Activated CD4-positive, alpha-beta memory T cell treated with anti-CD3 and anti-CD28 coated beads, Interleukin-2, amount 10 ng/mL, durations not matched to agents 7 days and 5 days (primary cell): ENCODE data around the gene PHACTR2. TPM values are rescaled to one million over a fixed set of nuclear protein-coding genes. Genes with fewer than 3 reads are reported as not detected.
A peak's percentile ranks its signal among the peaks of the same experiment; 100 is the strongest.
"Not testable (repeated sequence)": the region's sequence is repeated elsewhere in the genome, so short reads cannot be mapped to it uniquely, and the experiment has no call there.

Source experiments
- CTCF ChIA-PET: fragments of 350-600 bp; sonication (Branson Sonifier 250); formaldehyde crosslinking; loops from one replicate; lab custom pipeline; 2021; ENCODE audit warnings: antibody characterized with exemption, inconsistent platforms; lab: Charles Lee
- POLR2A ChIA-PET: fragments of 350-600 bp; sonication (Branson Sonifier 250); formaldehyde crosslinking; loops from one replicate; lab custom pipeline; 2021; ENCODE audit warnings: antibody characterized with exemption; lab: Charles Lee
- DNase-seq: peaks from one replicate; pipeline ENCODE4 v3.0.0-alpha.2; 2020
- H3K27ac Mint-ChIP-seq: one replicate; pipeline ENCODE4 v1.8.0; 2021; ENCODE audit warnings: mild to moderate bottlenecking, mixed read lengths
- H3K27me3 Mint-ChIP-seq: one replicate; pipeline ENCODE4 v1.8.0; 2021; ENCODE audit warnings: mixed read lengths
- H3K36me3 Mint-ChIP-seq: one replicate; pipeline ENCODE4 v1.8.0; 2021; ENCODE audit warnings: low read depth, mixed read lengths
- H3K4me1 Mint-ChIP-seq: one replicate; pipeline ENCODE4 v1.8.0; 2021; ENCODE audit warnings: mixed read lengths
- H3K4me3 Mint-ChIP-seq: one replicate; pipeline ENCODE4 v1.8.0; 2021; ENCODE audit warnings: mild to moderate bottlenecking, mixed read lengths
- H3K9me3 Mint-ChIP-seq: one replicate; pipeline ENCODE4 v1.8.0; 2021; ENCODE audit warnings: mixed read lengths
- total RNA-seq, 2 experiments: library from RNA; stranded (reverse); gene quantifications; one replicate each; pipeline ENCODE4 v1.2.3, GENCODE V29; 2021

Gene PHACTR2
- total RNA-seq, result 10 to 100 TPM; 41.5 to 46.3 TPM

- Mint-ChIP-seq H3K4me1 (peaks cover 3% of the 10 kb centered on the region), H3K9me3 (peaks cover 5% of the 10 kb centered on the region), H3K27ac (no peak within 1 kb of the TSS), H3K36me3 (peaks cover 7% of the 10 kb centered on the region), H3K27me3 (peaks cover 7% of the 10 kb centered on the region), H3K4me3 (peak within 1 kb of the TSS; percentile 64)
- ChIA-PET CTCF (no interaction called here), POLR2A (interaction anchor here (1.1 kb wide), 1 partner anchor 167 kb away, joined by 4 read pairs; the partner anchor contains the start of gene FUCA2)
- peak; percentile 25 for DNase-seq
Observed at GRCh38 chr6:143677891-143678791, at the start of gene PHACTR2. Gene PHACTR2, plus strand, starts transcription at chr6:143677965. Its CDS starts 199 bp downstream, at chr6:143678164.

GRCh38 chr6:143629104-143630080 lies 48.4 kb upstream of the PHACTR2 start:
- H3K9me3 Mint-ChIP-seq, result peaks cover 5% of the 10 kb centered on the region
- H3K27me3 Mint-ChIP-seq, result no peaks in the 10 kb centered on the region
- DNase-seq, result no peak
- no peak overlapping the region for H3K27ac Mint-ChIP-seq
- ChIA-PET POLR2A (no interaction called here), CTCF (interaction anchor here (0.9 to 1.2 kb wide), 2 partner anchors 8 to 54 kb away, joined by 3 read pairs; no protein-coding TSS in a partner anchor)
- no peak overlapping the region for H3K4me3 Mint-ChIP-seq
- H3K36me3 Mint-ChIP-seq, result peaks cover 3% of the 10 kb centered on the region
- H3K4me1 Mint-ChIP-seq, result peaks cover 11% of the 10 kb centered on the region

DNA sequence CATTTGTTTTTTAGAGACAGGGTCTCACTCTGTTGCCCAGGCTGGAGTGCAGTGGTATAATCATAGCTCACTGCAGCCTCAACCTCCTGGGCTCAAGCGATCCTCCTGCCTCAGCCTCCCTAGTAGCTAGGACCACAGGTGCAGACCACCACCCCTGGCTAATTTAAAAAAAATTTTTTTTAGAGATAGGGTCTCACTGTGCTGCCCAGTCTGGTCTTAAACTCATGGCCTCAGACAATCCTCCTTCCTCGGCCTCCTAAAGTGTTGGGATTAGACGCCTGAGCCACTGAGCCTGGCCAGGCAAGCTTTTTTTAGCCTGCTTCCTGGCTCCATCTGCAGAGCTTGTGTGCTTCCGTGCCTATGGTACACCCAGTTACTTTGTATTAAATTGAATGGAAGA lies 46.6 kb upstream of the PHACTR2 start:
- POLR2A ChIA-PET, H3K4me1 Mint-ChIP-seq, H3K4me3 Mint-ChIP-seq, H3K9me3 Mint-ChIP-seq, H3K27ac Mint-ChIP-seq, H3K27me3 Mint-ChIP-seq, CTCF ChIA-PET, H3K36me3 Mint-ChIP-seq, DNase-seq: not testable (repeated sequence)

GRCh38 chr6:143632894-143633293 lies 44.9 kb upstream of the PHACTR2 start:
- Mint-ChIP-seq H3K36me3 (peaks cover 3% of the 10 kb centered on the region), H3K4me1 (peaks cover 5% of the 10 kb centered on the region), H3K27me3 (no peaks in the 10 kb centered on the region), H3K9me3 (peaks cover 5% of the 10 kb centered on the region), H3K27ac (no peak overlapping the region), H3K4me3 (no peak overlapping the region)
- ChIA-PET POLR2A (no interaction called here), CTCF (no interaction called here)
- no peak for DNase-seq

GRCh38 chr6:143634486-143634885 lies 43.3 kb upstream of the PHACTR2 start:
- H3K9me3 Mint-ChIP-seq, result peaks cover 4% of the 10 kb centered on the region
- no peaks in the 10 kb centered on the region for H3K27me3 Mint-ChIP-seq
- no peak for DNase-seq
- CTCF ChIA-PET, result no interaction called here
- peaks cover 1% of the 10 kb centered on the region for H3K36me3 Mint-ChIP-seq
- peaks cover 2% of the 10 kb centered on the region for H3K4me1 Mint-ChIP-seq
- POLR2A ChIA-PET, result no interaction called here
- H3K27ac Mint-ChIP-seq, result no peak overlapping the region
- no peak overlapping the region for H3K4me3 Mint-ChIP-seq

DNA sequence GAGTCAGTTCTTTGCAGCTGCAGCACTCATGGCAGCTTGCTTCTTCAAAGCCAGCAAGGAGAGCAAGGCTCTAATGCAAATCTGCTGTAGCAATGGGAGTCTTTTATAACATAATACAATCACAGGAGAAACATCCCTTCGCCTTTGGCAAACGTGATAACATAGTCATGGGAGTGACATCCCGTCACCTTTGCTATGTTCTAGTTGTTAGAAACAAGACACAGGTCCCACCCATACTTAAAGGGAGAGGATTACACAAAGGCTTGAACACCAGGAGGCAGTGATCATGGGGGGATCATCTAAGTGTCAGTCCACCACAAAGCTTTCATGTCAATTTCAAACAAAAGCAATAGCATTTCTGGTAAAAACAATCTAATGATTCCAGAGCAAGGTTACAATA lies 40.1 kb upstream of the PHACTR2 start:
- no peak overlapping the region for H3K4me3 Mint-ChIP-seq
- H3K9me3 Mint-ChIP-seq, result no peaks in the 10 kb centered on the region
- H3K27me3 Mint-ChIP-seq, result no peaks in the 10 kb centered on the region
- no peak overlapping the region for H3K27ac Mint-ChIP-seq
- H3K36me3 Mint-ChIP-seq, result peaks cover 7% of the 10 kb centered on the region
- POLR2A ChIA-PET, result no interaction called here
- CTCF ChIA-PET, result interaction anchor here (1.1 to 1.5 kb wide), 2 partner anchors 9 to 61 kb away, joined by 3 to 4 read pairs; no protein-coding TSS in a partner anchor
- no peaks in the 10 kb centered on the region for H3K4me1 Mint-ChIP-seq
- DNase-seq, result no peak

DNA sequence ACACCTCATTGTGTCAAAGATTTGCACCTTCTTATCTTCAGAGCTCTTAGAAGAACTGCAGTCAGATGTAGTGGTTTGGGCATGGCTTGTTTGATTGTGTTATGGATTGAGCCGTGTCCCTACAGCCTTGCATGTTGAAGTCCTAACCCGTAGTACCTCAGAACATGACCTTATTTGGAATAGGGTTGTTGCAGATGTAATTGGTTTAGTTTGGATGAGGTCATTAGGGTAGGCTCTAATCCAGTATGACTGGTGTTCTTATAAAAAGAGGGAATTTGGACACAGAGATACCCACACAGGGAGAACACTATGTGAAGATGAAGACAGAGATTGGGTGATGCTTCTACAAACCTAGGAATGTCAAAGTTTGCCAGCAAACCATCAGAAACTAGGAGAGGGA lies 35.4 kb upstream of the PHACTR2 start:
- Mint-ChIP-seq H3K36me3 (peaks cover 10% of the 10 kb centered on the region), H3K4me3 (no peak overlapping the region), H3K4me1 (peaks cover 7% of the 10 kb centered on the region), H3K9me3 (peaks cover 5% of the 10 kb centered on the region), H3K27ac (no peak overlapping the region), H3K27me3 (no peaks in the 10 kb centered on the region)
- CTCF ChIA-PET, result no interaction called here
- POLR2A ChIA-PET, result no interaction called here
- DNase-seq, result no peak

GRCh38 chr6:143647191-143647590 lies 30.6 kb upstream of the PHACTR2 start:
- Mint-ChIP-seq H3K9me3 (peaks cover 25% of the 10 kb centered on the region), H3K27ac (no peak overlapping the region), H3K36me3 (peaks cover 20% of the 10 kb centered on the region), H3K4me1 (peaks cover 10% of the 10 kb centered on the region), H3K4me3 (no peak overlapping the region), H3K27me3 (no peaks in the 10 kb centered on the region)
- ChIA-PET POLR2A (no interaction called here), CTCF (interaction anchor here (0.7 to 1.4 kb wide), 2 partner anchors 10 to 14 kb away, joined by 3 to 4 read pairs; no protein-coding TSS in a partner anchor)
- no peak for DNase-seq

GRCh38 chr6:143647732-143648131 lies 30.0 kb upstream of the PHACTR2 start:
- POLR2A ChIA-PET, result no interaction called here
- H3K27me3 Mint-ChIP-seq, result no peaks in the 10 kb centered on the region
- peaks cover 17% of the 10 kb centered on the region for H3K36me3 Mint-ChIP-seq
- H3K27ac Mint-ChIP-seq, result no peak overlapping the region
- DNase-seq, result no peak
- no peak overlapping the region for H3K4me3 Mint-ChIP-seq
- peaks cover 10% of the 10 kb centered on the region for H3K4me1 Mint-ChIP-seq
- CTCF ChIA-PET, result interaction anchor here (0.7 kb wide), 1 partner anchor 13 kb away, joined by 3 read pairs; no protein-coding TSS in a partner anchor
- peaks cover 26% of the 10 kb centered on the region for H3K9me3 Mint-ChIP-seq

- peaks cover 10% of the 10 kb centered on the region for H3K4me1 Mint-ChIP-seq
- peaks cover 17% of the 10 kb centered on the region for H3K36me3 Mint-ChIP-seq
- peaks cover 26% of the 10 kb centered on the region for H3K9me3 Mint-ChIP-seq
- POLR2A ChIA-PET, H3K4me3 Mint-ChIP-seq, DNase-seq, H3K27me3 Mint-ChIP-seq, CTCF ChIA-PET, H3K27ac Mint-ChIP-seq: not testable (repeated sequence)
Observed at GRCh38 chr6:143649319-143649718, 28.4 kb upstream of the PHACTR2 start.

- Mint-ChIP-seq H3K9me3 (peaks cover 24% of the 10 kb centered on the region), H3K4me1 (peaks cover 10% of the 10 kb centered on the region), H3K36me3 (peaks cover 18% of the 10 kb centered on the region)
- CTCF ChIA-PET, result interaction anchor here (1.1 kb wide), 1 partner anchor 289 kb away, joined by 3 read pairs; no protein-coding TSS in a partner anchor
- DNase-seq, H3K4me3 Mint-ChIP-seq, H3K27ac Mint-ChIP-seq, POLR2A ChIA-PET, H3K27me3 Mint-ChIP-seq: not testable (repeated sequence)
Observed at GRCh38 chr6:143651328-143651727, 26.4 kb upstream of the PHACTR2 start.

DNA sequence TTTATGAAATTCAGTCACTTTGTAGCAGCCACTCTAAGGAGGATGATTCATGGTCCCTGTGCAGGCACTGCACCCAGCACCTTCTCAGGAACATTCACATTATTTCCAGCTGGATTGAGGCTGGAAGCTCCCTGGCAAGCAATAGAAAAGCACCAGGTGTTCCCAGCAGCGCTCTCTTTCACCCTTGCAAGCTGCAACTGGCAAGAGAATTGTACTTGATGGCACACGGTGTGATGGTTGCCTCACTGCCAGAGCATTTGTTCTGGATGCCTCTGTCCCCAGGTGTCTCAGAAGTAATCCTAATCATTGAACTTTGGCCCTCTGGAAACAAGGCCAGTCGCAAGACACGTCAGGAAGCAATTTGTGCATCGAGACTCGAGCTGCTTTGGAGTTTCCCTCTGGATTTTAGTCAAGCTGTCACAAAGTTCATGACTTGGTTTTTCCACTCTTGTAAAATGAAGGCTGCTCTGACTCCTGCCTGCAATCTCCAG lies 24.9 kb upstream of the PHACTR2 start:
- POLR2A ChIA-PET, result no interaction called here
- peaks cover 26% of the 10 kb centered on the region for H3K9me3 Mint-ChIP-seq
- peaks cover 15% of the 10 kb centered on the region for H3K36me3 Mint-ChIP-seq
- H3K4me1 Mint-ChIP-seq, result peaks cover 2% of the 10 kb centered on the region
- CTCF ChIA-PET, result no interaction called here
- no peaks in the 10 kb centered on the region for H3K27me3 Mint-ChIP-seq
- H3K4me3 Mint-ChIP-seq, result no peak overlapping the region
- no peak overlapping the region for H3K27ac Mint-ChIP-seq
- DNase-seq, result no peak
